NT2/D1 (cell line): ENCODE data around the gene METTL13.

ENCODE experiments used
- SUZ12 ChIP-seq: IDR thresholded peaks from 2 replicates; pipeline ENCODE4 v1.6.1; 2011; ENCODE audit not compliant: insufficient read length, insufficient read depth; ENCODE audit errors: extremely low read depth
- YY1 ChIP-seq: IDR thresholded peaks from 2 replicates; pipeline ENCODE4 v1.6.1; 2011; ENCODE audit not compliant: insufficient read length, insufficient read depth
- ZNF274 ChIP-seq: IDR thresholded peaks from 2 replicates; pipeline ENCODE4 v1.6.1; 2011; ENCODE audit warnings: mild to moderate bottlenecking, low read depth, low read length

- TF ChIP-seq YY1 (no peak), ZNF274 (no peak), SUZ12 (no peak)
Measured at GRCh38 chr1:171844381-171844780, 62.9 kb downstream of the METTL13 start.
